HG03565 (cell line): ENCODE results near the gene CCM2.

Experiments used
- ATAC-seq: cut with Tn5 transposase; IDR thresholded peaks from one replicate; pipeline ENCODE4 v1.9.1; 2021; ENCODE audit warnings: mild to moderate bottlenecking, moderate library complexity; ENCODE audit not compliant: unreplicated experiment

CCM2 gene

DNA sequence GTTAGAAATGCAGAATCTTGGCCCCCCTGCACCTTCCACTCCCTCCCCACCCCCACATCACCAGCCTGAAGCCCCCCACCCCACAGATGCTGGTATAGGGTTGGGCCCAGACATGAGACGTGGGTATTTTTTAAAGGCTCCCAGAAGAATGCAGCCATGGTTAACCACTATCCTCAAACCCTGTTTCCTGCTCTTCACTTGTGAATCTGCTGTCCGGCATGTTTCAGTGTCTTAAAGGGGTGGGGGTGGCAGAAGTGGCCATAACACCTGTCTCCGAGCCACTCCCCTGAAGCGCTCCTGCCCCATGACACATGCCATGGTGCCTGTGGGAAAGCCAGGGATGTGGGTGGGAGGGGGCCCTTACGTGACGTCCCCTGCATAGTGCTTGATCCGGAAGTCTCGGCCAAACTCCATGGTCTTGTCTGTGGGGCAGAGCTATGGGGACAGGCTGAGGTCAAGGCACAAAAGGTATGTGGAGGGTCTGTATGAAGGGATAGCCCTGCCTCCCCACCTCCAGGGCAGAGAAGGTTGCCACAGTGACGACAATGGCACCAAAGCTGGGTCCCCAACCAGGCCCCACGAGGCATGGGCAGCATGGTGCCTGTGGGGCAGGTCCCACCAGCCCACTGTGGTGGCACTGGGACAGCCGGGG, 30.8 kb upstream of the CCM2 start:
- ATAC-seq: no peak

DNA sequence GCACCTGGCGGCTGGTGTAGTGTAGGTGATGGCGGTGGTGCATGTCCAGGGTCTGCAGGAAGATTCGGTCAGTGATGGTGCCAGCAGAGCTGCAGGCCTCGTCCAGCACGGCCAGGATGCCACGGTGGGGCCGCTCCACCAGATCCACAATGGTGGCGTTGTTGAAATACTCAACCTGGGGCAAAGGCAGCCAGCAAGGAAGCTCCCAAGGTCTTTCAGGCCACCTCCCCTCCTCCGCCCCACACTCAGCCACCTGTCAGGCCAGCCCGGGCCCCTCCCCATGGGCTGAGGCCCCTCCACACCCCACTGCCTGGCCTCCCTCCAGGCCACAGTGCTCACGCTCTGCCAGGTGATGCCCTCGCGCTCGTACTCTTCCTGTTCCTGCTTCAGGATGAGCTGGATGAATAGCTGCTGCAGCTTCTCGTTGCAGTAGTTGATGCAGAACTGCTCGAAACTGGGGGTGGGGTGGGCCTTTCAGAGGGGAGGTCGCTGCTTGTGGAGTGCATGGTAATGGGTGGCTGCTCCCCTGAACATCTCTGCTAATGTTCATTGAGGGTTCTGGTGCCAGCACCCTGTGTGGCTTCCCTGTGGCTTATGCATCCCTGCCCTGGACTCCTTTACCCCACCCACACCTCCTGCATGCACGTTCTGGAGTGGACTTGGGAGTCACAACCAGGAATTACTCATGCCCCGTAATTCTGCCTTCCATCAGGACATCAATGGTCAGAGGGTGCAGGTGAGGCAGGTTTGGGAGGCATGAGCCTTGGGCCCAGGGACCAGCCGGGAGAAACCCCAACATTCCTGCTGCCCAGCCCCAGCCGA, 30.1 kb upstream of the CCM2 start:
- ATAC-seq: no peak

- no peak for ATAC-seq
Measured at GRCh38 chr7:44970523-44971051, 29.4 kb upstream of the CCM2 start.

- ATAC-seq: no peak
Measured at GRCh38 chr7:44971188-44971901, 28.7 kb upstream of the CCM2 start.

DNA sequence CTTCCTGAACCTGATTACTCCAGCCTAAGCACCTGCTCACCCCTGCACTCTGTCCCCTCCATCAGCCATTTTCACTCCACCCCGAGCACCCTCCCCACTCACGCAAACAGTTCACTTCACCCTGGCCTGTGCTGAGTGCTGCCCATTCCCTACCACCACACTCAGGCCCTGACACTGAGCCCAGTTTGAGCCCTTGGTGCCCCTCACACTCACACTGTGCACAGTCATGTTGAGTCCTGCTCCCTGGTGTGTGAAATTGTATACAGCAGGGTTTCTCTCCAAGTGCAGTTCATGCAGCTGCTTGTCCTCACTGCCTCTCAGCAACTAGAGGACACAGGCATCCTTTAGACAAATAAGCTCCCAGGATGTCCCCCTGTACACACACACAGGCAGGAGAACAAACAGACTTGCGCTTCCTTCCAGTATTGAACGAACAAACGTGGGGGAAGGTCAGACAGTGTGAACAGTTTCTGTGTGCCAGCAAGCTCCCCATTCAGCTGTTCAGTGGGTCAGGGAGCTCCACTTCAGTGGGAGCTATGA, 28.0 kb upstream of the CCM2 start:
- no peak for ATAC-seq

- no peak for ATAC-seq
Measured at GRCh38 chr7:44972562-44972961, 27.4 kb upstream of the CCM2 start.

GRCh38 chr7:44973610-44974401, 26.2 kb upstream of the CCM2 start:
- no peak for ATAC-seq

GRCh38 chr7:44974549-44974948, 25.5 kb upstream of the CCM2 start:
- ATAC-seq: no peak

- no peak for ATAC-seq
Measured at GRCh38 chr7:44975331-44976039, 24.5 kb upstream of the CCM2 start.

GRCh38 chr7:44976040-44976745, 23.8 kb upstream of the CCM2 start:
- no peak for ATAC-seq

DNA sequence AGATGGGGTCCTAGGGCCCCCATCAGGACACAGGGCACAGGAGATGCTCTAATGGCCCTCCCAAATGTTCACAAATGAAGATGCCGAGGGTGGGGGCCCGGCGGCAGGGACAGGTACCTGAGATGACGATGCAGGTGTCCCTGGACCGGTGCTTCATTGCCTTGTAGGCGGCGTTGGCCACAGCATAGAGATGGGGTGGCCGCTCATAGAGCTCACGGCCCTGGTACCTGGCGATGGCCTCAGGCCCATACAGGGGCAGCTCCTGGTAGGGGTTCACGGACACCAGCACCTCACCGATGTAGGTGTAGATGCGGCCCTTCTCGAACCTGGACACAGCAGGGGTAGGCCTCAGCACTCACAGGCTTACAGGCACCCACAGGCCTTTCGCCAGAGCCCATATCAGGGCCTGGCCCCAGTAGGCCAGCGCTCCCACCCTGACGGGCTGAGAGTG, 23.2 kb upstream of the CCM2 start:
- ATAC-seq: no peak

- no peak for ATAC-seq
Measured at GRCh38 chr7:44977304-44977958, 22.6 kb upstream of the CCM2 start.

DNA sequence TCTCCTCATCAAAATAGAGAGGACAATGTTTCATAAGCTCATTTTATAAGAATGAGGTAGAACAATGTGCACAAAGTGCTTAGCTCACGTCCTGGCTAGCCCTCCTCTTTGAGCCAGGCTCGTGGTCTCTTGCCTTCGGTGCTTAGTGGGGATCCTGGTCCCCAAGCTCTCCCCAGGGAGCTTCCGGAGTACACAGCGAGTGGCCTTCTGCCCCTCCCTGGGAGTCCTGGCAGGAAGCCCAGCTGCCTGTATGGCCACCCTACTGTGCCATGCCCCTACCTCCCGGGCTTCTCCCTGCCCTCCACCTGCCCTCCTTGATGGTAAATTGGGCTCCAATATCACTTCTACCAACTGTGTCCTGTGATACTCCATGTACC, 22.1 kb upstream of the CCM2 start:
- no peak for ATAC-seq

DNA sequence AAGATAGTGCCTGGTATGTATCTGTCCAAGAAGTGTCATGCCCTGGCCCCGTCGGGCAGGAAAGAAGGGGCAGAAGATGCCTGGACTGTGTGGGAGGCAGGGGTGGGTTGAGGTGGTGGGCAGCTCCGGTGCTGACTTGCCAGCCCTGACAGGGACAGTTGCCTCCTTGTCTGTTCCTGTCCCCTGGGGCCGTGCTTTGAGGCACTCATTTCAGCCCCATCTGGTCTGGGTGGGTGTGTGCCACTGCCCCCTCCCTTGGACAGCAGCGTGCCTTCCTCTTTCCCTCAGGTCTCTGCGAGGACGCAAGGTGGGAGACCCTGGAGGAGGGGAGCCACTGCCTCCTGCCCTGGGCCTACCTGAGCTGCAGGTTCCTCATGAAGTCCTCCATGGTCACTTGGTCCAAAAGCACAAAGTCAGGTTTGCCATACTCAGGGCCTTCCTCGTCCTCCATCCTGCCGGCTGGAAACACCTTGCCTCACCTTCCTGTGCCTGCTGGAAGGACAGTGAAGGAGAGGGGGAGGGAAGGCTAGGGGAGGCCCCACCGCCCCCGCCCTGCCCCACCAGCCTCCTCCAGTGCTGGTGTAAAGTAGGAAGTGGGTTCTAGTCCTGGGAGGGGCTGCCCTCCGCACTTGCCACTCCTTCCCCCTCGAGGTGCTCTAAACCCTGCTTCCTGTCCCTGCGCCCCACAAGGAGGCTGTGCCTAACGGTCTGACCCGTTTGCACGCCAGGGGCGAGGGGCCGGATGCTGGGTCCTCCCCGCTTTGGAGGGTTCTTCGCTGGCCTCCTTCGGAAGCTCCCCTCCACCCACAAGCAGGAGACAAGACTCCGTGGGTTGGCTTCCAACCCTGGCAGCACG, 21.3 kb upstream of the CCM2 start, which contains the start of gene MYO1G:
Gene MYO1G, minus strand, starts transcription at position 505 of the 856 bp plus-strand sequence. Its CDS starts 54 bp downstream, at position 451.
- ATAC-seq: peak; percentile 47

GRCh38 chr7:44979481-44980392, 20.3 kb upstream of the CCM2 start:
- ATAC-seq: no peak

DNA sequence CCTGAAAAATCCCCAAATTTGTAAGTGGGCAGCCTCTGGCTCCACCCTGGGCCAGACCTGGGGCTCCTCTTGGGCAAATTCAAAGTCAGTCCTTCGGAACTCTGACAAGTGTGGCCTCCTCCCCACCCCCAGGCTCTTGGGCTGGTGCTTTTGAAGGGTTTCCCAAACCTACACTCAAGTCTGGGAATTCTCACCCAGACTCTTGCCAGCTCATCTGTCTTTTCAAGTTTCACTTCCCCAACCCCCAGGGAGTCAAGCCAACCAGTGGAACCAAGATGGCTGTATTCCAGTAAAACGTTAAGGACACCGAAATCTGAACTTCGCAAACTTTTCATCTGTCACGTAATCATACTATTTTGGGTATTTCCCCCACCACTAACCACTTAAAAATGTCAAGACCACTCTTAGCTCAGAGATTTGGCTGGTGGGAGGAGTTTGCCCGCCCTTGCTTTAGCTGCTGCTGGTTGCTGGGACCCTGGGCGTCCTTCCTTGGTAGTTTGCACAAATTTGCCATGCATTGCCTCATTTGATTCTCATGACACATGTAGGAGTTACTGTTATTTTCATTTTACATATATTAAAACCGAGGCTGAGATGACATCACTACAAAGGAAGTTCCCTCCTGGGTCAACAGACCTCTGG, 19.5 kb upstream of the CCM2 start:
- ATAC-seq: peak; percentile 36
